ENCODE data around the gene S1PR5. TPM values are rescaled to one million over a fixed set of nuclear protein-coding genes. Genes with fewer than 3 reads are reported as not detected.

S1PR5 gene
- total and polyA plus RNA-seq, 8 donors, result 0.20 to 1.8 (median 0.86) TPM

GRCh38 chr19:10565028-10565566 lies 47.9 kb upstream of the S1PR5 start:
- ATAC-seq (peak; percentile 4), DNase-seq (peak in 1 of 4 donors; percentile 53)
- Histone ChIP-seq H3K36me3 (peaks cover 0 to 26% of the 10 kb centered on the region in 2 donors), H3K9me3 (no peaks in the 10 kb centered on the region), H3K27me3 (no peaks in the 10 kb centered on the region), H3K4me1 (peaks cover 10 to 53% of the 10 kb centered on the region in 2 donors), H3K27ac (peak overlapping the region; percentile 70 to 92), H3K4me3 (peak overlapping the region; percentile 79 to 94)
- intact Hi-C loops (cut with DNase I), result no loop called here
- TF ChIP-seq CTCF (IDR thresholded peaks at IDR 0.05), result no peak

GRCh38 chr19:10562609-10563008 lies 45.4 kb upstream of the S1PR5 start:
- Histone ChIP-seq H3K4me3 (no peak overlapping the region), H3K9me3 (no peaks in the 10 kb centered on the region), H3K36me3 (peaks cover 0 to 50% of the 10 kb centered on the region in 2 donors), H3K4me1 (peaks cover 6 to 33% of the 10 kb centered on the region in 2 donors), H3K27ac (no peak overlapping the region), H3K27me3 (no peaks in the 10 kb centered on the region)
- DNase-seq (no peak), ATAC-seq (no peak)
- TF ChIP-seq CTCF (IDR thresholded peaks at IDR 0.05), result no peak
- intact Hi-C loops (cut with DNase I), result no loop called here

DNA sequence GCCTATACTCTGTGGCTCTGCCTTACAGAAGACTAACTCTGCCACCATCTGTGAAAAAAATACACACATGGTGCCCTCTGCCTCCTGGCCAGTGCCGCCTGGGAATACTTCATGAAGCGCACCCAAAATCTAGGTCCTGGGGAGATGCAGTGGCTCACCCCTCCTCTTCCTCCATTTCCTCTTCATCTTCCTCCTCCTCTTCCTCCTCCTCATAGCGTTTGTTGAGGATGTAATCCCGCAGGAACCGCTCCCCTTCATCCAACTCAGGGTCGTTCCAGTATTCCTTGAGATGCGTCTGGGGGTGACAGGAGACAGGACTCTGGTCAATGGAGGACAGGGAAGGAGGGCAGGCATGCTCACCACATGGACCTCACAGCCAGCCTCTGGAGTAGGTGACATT lies 42.9 kb upstream of the S1PR5 start:
- Histone ChIP-seq H3K4me1 (peaks cover 0 to 13% of the 10 kb centered on the region in 2 donors), H3K9me3 (no peaks in the 10 kb centered on the region), H3K27me3 (no peaks in the 10 kb centered on the region), H3K27ac (no peak overlapping the region), H3K4me3 (no peak overlapping the region), H3K36me3 (peaks cover 0 to 74% of the 10 kb centered on the region in 2 donors)
- DNase-seq (no peak), ATAC-seq (no peak)
- intact Hi-C loops (cut with DNase I), result no loop called here
- no peak for TF ChIP-seq CTCF (IDR thresholded peaks at IDR 0.05)

GRCh38 chr19:10557603-10558197 lies 40.5 kb upstream of the S1PR5 start:
- DNase-seq (peak in 1 of 4 donors; percentile 70), ATAC-seq (no peak)
- peaks cover 0 to 97% of the 10 kb centered on the region in 2 donors for H3K36me3 ChIP-seq
- H3K27ac ChIP-seq, result no peak overlapping the region
- no peak for TF ChIP-seq CTCF (IDR thresholded peaks at IDR 0.05)
- H3K4me1 ChIP-seq, result no peaks in the 10 kb centered on the region
- H3K9me3 ChIP-seq, result no peaks in the 10 kb centered on the region
- no peaks in the 10 kb centered on the region for H3K27me3 ChIP-seq
- no peak overlapping the region for H3K4me3 ChIP-seq
- intact Hi-C loops (cut with DNase I), result no loop called here

- ATAC-seq, result no peak
- Histone ChIP-seq H3K9me3 (no peaks in the 10 kb centered on the region), H3K27me3 (no peaks in the 10 kb centered on the region), H3K4me3 (no peak overlapping the region), H3K4me1 (peaks cover 0 to 6% of the 10 kb centered on the region in 2 donors), H3K27ac (no peak overlapping the region), H3K36me3 (peaks cover 0 to 99% of the 10 kb centered on the region in 2 donors)
- intact Hi-C loops (cut with DNase I), result no loop called here
- TF ChIP-seq CTCF (IDR thresholded peaks at IDR 0.05), result no peak
- no peak for DNase-seq
These were observed 38.3 kb upstream of the S1PR5 start for GRCh38 chr19:10555610-10555973.

Data from left lung (tissue), 10 donors.